Activated CD4-positive, alpha-beta T cell treated with anti-CD3 and anti-CD28 coated beads for 36 hours (primary cell): ENCODE data around the gene CUX1. TPM values are rescaled to one million over a fixed set of nuclear protein-coding genes. Genes with fewer than 3 reads are reported as not detected.

Experiments used
- ATAC-seq: fragments of 200-7000 bp; cut with Tn5 transposase; one replicate; pipeline ENCODE4 v1.10.0; 2021; ENCODE audit warnings: mild to moderate bottlenecking, moderate library complexity
- CTCF ChIA-PET: fragments of 350-600 bp; sonication (Branson Sonifier 250); formaldehyde crosslinking; loops from one replicate; lab custom pipeline; 2021; ENCODE audit warnings: antibody characterized with exemption; lab: Charles Lee
- POLR2A ChIA-PET: fragments of 350-600 bp; sonication (Branson Sonifier 250); formaldehyde crosslinking; loops from one replicate; lab custom pipeline; 2021; ENCODE audit warnings: antibody characterized with exemption, inconsistent platforms; lab: Charles Lee
- DNase-seq: peaks from one replicate; pipeline ENCODE4 v3.0.0-alpha.2; 2020
- H3K27ac Mint-ChIP-seq: one replicate; pipeline ENCODE4 v1.8.0; 2021; ENCODE audit warnings: mixed read lengths
- H3K27me3 Mint-ChIP-seq: one replicate; pipeline ENCODE4 v1.8.0; 2021; ENCODE audit warnings: mixed read lengths
- H3K36me3 Mint-ChIP-seq: one replicate; pipeline ENCODE4 v1.8.0; 2021; ENCODE audit warnings: low read depth, mixed read lengths
- H3K4me1 Mint-ChIP-seq: one replicate; pipeline ENCODE4 v1.8.0; 2021; ENCODE audit warnings: mixed read lengths
- H3K4me3 Mint-ChIP-seq: one replicate; pipeline ENCODE4 v1.8.0; 2021; ENCODE audit warnings: mild to moderate bottlenecking, moderate library complexity, mixed read lengths
- H3K9me3 Mint-ChIP-seq: one replicate; pipeline ENCODE4 v1.8.0; 2021; ENCODE audit warnings: low read depth, mixed read lengths
- intact Hi-C, 2 experiments: fragments of 100-400 bp; cut with DNase I in 1 of 2; cut with micrococcal nuclease in 1 of 2; formaldehyde crosslinking; loops; one replicate each; pipeline versions ENCODE4 v1.14.2 to v1.15.1; 2022 to 2024; cut with DNase I, micrococcal nuclease
- total RNA-seq, 2 experiments: library from RNA; stranded (reverse); gene quantifications; one replicate each; pipeline ENCODE4 v1.2.3, GENCODE V29; 2021

Gene CUX1
- total RNA-seq, 2 experiments from 2014 or later: 21.6 to 23.5 TPM

- H3K4me1 Mint-ChIP-seq: peaks cover 17% of the 10 kb centered on the region
- ChIA-PET POLR2A (no interaction called here), CTCF (interaction anchor here (0.7 to 1.0 kb wide), 2 partner anchors 71 to 235 kb away, joined by 3 to 4 read pairs; no protein-coding TSS in a partner anchor)
- H3K9me3 Mint-ChIP-seq: no peaks in the 10 kb centered on the region
- no peaks in the 10 kb centered on the region for H3K36me3 Mint-ChIP-seq
- intact Hi-C loops: no loop called here
- DNase-seq (no peak), ATAC-seq (no peak)
- no peak overlapping the region for H3K4me3 Mint-ChIP-seq
- H3K27ac Mint-ChIP-seq: no peak overlapping the region
- no peaks in the 10 kb centered on the region for H3K27me3 Mint-ChIP-seq
Observed at GRCh38 chr7:101940151-101940550, 122.7 kb downstream of the CUX1 start.

- intact Hi-C loops: no loop called here
- POLR2A ChIA-PET: no interaction called here
- CTCF ChIA-PET: interaction anchor here (0.7 to 1.0 kb wide), 2 partner anchors 71 to 236 kb away, joined by 3 to 4 read pairs; no protein-coding TSS in a partner anchor
- Mint-ChIP-seq H3K9me3 (no peaks in the 10 kb centered on the region), H3K4me1 (peaks cover 14% of the 10 kb centered on the region), H3K36me3 (no peaks in the 10 kb centered on the region), H3K4me3 (no peak overlapping the region), H3K27me3 (no peaks in the 10 kb centered on the region), H3K27ac (no peak overlapping the region)
- DNase-seq (no peak), ATAC-seq (no peak)
Observed at GRCh38 chr7:101940830-101941229, 123.4 kb downstream of the CUX1 start.

DNA sequence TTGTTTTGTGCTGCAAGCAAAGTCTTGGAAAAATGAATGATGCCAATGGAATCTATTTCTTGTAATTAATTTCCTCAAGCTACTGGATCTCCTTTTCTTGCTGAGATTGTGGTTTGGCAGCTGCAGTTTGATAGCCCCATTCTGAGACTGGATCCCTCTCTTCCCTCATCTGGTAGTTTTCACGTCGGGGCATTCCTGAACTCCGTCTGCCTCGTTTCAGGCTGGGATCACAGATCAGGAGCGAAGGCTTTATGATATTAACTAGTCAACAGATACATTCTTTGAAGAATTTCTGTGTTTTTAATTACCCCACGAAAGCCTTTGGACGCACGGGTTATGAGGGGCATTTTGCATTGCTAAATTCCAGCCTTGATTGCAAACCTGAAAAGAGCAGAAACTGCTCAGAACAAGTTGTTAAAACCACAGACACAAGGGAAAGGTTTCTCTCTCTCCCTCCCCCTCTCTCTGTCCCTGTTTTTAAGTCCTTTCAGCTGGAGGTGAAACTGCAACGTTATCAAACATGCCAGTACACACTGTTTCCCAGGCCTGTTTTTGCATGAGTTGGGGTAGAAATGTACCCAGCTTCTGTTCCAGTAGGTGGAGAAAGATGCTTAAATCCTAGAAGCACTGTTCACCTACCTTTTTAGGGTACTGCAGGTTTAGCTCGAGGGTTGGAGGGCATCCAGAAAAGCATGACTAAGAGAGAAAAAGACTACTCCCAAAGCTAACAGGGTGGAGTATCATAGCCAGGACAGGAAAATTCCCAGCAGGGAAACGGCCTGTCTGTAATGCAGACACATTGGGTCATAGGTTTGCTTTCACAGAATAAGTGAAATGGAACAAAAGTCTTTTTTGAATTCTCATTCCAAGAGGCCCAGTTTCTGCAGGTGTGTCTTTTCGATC, 124.3 kb downstream of the CUX1 start:
- Mint-ChIP-seq H3K27ac (no peak overlapping the region), H3K27me3 (no peaks in the 10 kb centered on the region), H3K4me1 (peaks cover 9% of the 10 kb centered on the region), H3K36me3 (no peaks in the 10 kb centered on the region), H3K9me3 (no peaks in the 10 kb centered on the region), H3K4me3 (no peak overlapping the region)
- no peak for ATAC-seq
- intact Hi-C loops: no loop called here
- ChIA-PET POLR2A (no interaction called here), CTCF (no interaction called here)
- no peak for DNase-seq

- Mint-ChIP-seq H3K4me1 (peaks cover 9% of the 10 kb centered on the region), H3K27me3 (no peaks in the 10 kb centered on the region), H3K4me3 (no peak overlapping the region), H3K36me3 (no peaks in the 10 kb centered on the region), H3K9me3 (no peaks in the 10 kb centered on the region), H3K27ac (no peak overlapping the region)
- ChIA-PET POLR2A (no interaction called here), CTCF (interaction anchor here (0.6 kb wide), 1 partner anchor 14 kb away, joined by 4 read pairs; no protein-coding TSS in a partner anchor)
- intact Hi-C loops: no loop called here
- no peak for ATAC-seq
- no peak for DNase-seq
Observed at GRCh38 chr7:101942603-101943210, 125.3 kb downstream of the CUX1 start.

- POLR2A ChIA-PET: no interaction called here
- CTCF ChIA-PET: interaction anchor here (0.6 kb wide), 1 partner anchor 15 kb away, joined by 4 read pairs; no protein-coding TSS in a partner anchor
- no peaks in the 10 kb centered on the region for H3K36me3 Mint-ChIP-seq
Observed at GRCh38 chr7:101943306-101943705, 125.9 kb downstream of the CUX1 start.

DNA sequence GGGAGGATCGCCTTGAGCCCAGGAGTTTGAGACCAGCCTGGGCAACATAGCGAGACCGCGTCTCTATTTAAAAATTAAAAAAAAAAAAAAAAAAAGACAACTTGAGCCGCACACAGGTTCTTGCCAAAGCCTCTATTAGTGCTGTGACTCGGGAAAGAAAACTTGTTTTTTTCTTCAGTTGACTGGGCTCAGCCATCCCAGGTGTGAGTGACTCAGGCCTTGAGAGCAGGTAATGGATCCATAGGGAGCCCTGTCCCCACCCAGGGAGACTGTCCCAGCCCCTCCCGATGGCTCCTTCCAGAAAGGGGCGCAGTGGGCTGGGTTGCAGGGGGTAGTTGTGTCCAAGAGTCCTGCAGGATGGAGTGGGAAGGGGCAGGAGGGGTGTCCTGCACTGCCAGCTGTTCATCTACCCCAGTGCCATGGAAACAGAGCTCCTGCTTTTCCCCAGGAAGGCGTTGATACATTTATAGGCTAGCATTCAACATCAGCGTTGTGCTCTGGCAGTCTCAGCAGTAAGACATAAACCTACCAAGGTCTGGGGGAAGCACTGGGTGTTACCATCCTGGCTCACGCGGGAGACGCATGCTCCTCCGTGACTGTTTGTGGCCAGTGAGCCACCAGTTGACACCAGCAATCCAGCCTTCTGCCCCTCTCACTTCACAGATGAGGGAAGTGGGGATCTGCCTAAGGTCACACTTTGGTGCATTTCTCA, 126.6 kb downstream of the CUX1 start:
- intact Hi-C loops: no loop called here
- POLR2A ChIA-PET: no interaction called here
- DNase-seq (no peak), ATAC-seq (no peak)
- Mint-ChIP-seq H3K4me3 (no peak overlapping the region), H3K4me1 (peaks cover 8% of the 10 kb centered on the region), H3K27me3 (no peaks in the 10 kb centered on the region), H3K27ac (no peak overlapping the region), H3K36me3 (no peaks in the 10 kb centered on the region), H3K9me3 (no peaks in the 10 kb centered on the region)
- CTCF ChIA-PET: no interaction called here

More at GRCh38 chr7:101943306-101943705, 125.9 kb downstream of the CUX1 start:
- Mint-ChIP-seq H3K4me3 (no peak overlapping the region), H3K4me1 (peaks cover 9% of the 10 kb centered on the region), H3K27ac (no peak overlapping the region), H3K27me3 (no peaks in the 10 kb centered on the region), H3K9me3 (no peaks in the 10 kb centered on the region)
- DNase-seq (no peak), ATAC-seq (no peak)
- intact Hi-C loops: no loop called here

- no peaks in the 10 kb centered on the region for H3K36me3 Mint-ChIP-seq
- ATAC-seq (no peak), DNase-seq (no peak)
- no peaks in the 10 kb centered on the region for H3K27me3 Mint-ChIP-seq
- intact Hi-C loops: no loop called here
- no peak overlapping the region for H3K4me3 Mint-ChIP-seq
- CTCF ChIA-PET: no interaction called here
- H3K4me1 Mint-ChIP-seq: peaks cover 6% of the 10 kb centered on the region
- H3K9me3 Mint-ChIP-seq: no peaks in the 10 kb centered on the region
- no peak overlapping the region for H3K27ac Mint-ChIP-seq
- POLR2A ChIA-PET: no interaction called here
Observed at GRCh38 chr7:101944611-101945010, 127.2 kb downstream of the CUX1 start.

GRCh38 chr7:101945034-101945758, 127.8 kb downstream of the CUX1 start:
- DNase-seq (no peak), ATAC-seq (no peak)
- H3K27ac Mint-ChIP-seq: no peak overlapping the region
- peaks cover 6% of the 10 kb centered on the region for H3K4me1 Mint-ChIP-seq
- H3K4me3 Mint-ChIP-seq: no peak overlapping the region
- ChIA-PET CTCF (no interaction called here), POLR2A (no interaction called here)
- intact Hi-C loops: no loop called here
- no peaks in the 10 kb centered on the region for H3K36me3 Mint-ChIP-seq
- no peaks in the 10 kb centered on the region for H3K9me3 Mint-ChIP-seq
- H3K27me3 Mint-ChIP-seq: no peaks in the 10 kb centered on the region

- ATAC-seq (no peak), DNase-seq (no peak)
- POLR2A ChIA-PET: no interaction called here
- H3K9me3 Mint-ChIP-seq: no peaks in the 10 kb centered on the region
- peaks cover 4% of the 10 kb centered on the region for H3K4me1 Mint-ChIP-seq
- CTCF ChIA-PET: no interaction called here
- no peak overlapping the region for H3K4me3 Mint-ChIP-seq
- no peaks in the 10 kb centered on the region for H3K36me3 Mint-ChIP-seq
- no peaks in the 10 kb centered on the region for H3K27me3 Mint-ChIP-seq
- H3K27ac Mint-ChIP-seq: no peak overlapping the region
- intact Hi-C loops: no loop called here
Observed at GRCh38 chr7:101947899-101948298, 130.5 kb downstream of the CUX1 start.

- Mint-ChIP-seq H3K4me1 (peaks cover 12% of the 10 kb centered on the region), H3K4me3 (no peak overlapping the region), H3K27me3 (no peaks in the 10 kb centered on the region), H3K27ac (no peak overlapping the region), H3K36me3 (no peaks in the 10 kb centered on the region), H3K9me3 (no peaks in the 10 kb centered on the region)
- DNase-seq: no peak
- CTCF ChIA-PET: no interaction called here
- intact Hi-C loops: no loop called here
- POLR2A ChIA-PET: no interaction called here
- ATAC-seq: no peak
Observed at GRCh38 chr7:101948650-101949049, 131.2 kb downstream of the CUX1 start.
